HG03439 (cell line): ENCODE data around the gene CCDC174.

Experiments used
- ATAC-seq: cut with Tn5 transposase; IDR thresholded peaks from one replicate; pipeline ENCODE4 v1.9.1; 2021; ENCODE audit warnings: mild to moderate bottlenecking, moderate library complexity; ENCODE audit not compliant: unreplicated experiment

Gene CCDC174

DNA sequence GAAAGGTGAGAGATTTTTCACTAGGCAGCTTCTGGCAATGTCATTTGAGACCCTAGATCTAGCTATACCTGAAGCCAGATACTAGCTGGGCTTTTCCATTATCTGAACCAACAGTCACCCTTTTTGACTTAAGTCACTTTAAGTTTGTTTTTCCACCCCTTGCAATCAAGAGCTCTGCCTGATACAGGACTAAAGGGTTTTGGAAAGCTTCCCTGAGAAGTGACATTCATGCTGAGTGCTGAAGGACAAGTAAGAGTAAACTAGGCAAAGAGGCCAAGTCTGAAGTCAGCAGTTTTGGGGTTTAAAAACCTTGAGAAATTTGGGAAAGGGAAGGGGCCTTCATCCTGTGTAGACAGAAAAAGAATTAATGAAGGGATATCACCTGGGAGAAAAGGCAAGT is 27.1 kb upstream of the CCDC174 start:
- ATAC-seq = no peak

DNA sequence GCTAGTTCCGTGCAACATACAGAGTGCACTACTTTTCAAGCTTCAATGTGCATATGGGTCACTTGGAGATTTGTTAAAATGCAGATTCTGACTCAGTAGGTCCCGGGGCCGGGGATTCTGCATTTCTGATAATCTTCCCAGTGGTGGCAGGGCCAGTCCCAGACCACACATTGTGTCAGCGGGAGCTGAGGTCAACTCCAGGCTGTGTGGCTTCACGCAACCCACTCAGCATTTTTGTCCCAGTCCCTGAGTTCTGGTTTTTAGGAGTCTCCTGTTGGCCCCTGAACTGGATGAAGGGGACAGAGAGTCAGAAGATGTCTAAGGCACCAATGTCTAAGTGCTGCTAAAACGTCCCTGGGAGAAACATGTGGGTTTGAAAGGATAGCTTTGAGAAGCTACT is 26.1 kb upstream of the CCDC174 start:
- ATAC-seq = no peak

DNA sequence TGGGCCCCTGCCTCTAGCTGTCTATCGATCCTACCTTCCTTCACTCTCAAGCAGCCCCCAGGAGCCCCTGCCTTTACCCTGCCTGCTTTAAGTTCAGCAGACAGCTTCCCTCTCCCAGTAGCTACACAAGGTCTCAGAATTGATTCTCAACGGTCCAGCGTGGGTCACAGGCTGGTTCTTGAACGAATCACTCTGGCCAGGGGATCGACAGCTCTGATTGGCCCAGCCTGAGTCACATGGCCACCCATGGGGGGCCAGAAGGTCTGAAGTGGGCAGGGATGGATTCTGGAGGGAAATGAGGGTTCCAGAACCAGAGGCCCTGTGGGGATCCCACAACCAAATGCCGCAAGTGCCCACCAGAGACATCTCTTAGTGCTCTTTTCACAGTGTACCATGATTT is 23.7 kb upstream of the CCDC174 start:
- ATAC-seq = no peak

DNA sequence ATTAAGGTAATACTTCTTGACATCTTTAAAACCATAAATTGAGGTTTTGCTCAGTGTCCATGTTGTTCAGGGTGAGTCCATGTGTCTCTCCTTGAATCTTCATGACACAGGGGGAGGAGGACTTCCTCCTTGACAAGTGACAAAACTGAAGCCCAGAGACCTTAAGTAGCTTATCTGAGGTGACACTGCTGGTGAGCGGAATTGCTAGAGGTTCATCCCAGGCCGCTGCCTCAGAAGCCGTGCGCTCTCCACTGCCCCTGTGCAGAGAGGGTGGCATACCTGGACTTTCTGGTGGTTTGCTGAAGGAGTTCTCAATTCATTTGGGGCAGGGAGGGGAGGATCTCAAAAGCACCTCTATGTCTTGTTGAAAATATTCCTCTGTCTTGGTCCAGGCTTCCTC is 23.2 kb upstream of the CCDC174 start:
- ATAC-seq = no peak

DNA sequence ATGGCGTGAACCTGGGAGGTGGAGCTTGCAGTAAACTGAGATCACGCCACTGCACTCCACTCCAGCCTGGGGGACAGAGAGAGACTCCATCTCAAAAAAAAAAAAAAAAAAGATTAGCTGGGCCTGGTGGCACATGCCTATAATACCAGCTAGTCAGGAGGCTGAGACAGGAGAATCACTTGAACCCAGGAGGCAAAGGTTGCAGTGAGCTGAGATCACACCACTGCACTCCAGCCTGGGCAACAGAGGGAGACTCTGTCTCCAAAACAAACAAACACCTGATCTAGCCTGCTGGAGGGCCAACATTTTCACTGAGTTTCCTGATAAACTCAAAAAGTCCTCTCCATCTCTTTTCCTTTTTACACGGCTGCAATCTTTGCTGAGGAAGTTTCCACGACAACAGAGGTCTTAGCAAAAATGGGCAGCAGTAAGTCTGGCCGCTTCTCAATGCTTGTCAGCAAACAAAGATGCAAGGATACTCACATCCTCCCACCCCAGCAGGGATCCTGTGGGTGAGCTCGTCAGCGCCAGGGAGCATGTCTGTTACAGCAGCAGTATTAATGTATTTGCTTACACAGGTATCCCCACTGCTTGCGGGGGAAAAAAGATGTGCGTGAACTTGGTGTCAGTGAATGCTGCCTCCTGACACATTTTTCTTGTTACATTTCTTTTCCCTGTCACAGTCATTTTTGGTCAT is 21.0 kb upstream of the CCDC174 start:
- no peak for ATAC-seq

DNA sequence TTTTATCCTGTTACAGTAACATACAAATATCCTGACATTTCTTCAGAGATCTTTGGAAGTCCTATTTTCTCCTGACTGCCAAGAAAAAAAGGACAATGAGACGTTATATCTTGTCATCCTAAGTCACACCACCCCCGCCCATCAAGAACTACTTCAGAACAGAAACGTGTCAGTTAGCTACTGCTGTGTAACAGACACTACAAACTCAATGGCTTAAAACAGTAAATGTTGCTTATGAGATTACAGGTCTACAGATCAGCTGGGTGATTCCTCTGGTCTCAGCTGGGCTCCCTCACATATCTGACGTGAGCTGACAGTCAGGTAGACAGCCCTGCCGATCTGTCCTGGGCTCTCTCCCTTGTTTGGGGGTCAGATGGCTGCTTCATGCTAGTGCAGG is 20.5 kb upstream of the CCDC174 start:
- no peak for ATAC-seq

DNA sequence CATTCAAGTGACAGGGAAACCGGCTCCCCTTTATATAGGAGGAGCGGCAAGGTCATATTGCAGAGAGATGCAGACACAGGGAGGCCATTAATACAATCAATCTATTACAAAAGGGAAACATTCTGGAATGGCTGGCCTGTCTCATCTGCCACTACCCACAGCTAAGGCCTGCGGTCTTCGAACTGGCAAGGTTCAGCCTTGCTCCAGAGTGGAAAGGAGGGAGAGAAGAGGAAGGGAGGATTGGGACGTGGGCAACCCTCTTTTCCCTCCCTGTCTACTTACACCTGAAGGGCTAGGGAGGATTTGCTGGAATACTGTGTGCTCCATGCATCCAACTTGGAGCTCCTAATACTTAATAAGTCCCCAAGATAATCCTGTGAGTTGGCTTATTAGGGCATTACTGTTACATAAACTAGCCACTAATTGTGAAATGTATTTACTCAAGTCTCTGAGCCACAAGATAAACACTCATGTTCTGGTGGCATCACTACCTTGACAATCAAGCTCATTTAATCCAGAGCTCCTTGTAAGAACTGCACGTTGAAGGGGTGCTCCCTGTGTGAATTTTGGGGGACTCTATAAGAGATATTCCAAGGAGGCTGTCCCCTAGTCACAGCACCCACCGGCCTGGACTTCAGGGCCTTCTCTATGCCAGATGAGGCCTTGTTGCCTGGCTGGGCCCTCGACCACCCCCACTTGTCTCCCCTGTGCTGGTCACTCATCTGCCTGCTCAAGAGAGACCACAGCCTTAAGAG is 19.7 kb upstream of the CCDC174 start:
- no peak for ATAC-seq

DNA sequence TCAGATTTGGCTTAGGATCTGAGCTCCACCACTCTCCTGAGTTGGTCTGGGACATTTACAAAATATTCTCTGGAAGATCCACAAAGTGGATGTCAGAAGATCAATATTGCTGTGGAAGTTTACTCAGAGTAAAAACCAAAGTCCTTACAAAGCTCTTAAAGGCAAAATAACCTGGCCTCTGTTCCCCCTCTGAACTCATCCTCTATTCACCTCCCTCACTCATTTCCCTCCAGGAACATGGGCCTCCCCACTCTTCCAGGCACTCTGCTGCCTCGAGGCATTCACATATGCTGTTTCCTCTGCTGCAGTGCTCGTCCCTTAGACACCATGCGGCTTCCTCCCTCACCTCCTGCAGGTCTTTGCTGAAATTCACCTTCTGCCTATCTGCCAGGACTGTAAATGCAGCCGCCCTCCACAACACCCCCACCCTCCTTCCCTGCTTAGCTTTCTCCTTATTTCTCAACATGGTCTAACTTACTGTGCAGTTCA is 19.1 kb upstream of the CCDC174 start:
- no peak for ATAC-seq

DNA sequence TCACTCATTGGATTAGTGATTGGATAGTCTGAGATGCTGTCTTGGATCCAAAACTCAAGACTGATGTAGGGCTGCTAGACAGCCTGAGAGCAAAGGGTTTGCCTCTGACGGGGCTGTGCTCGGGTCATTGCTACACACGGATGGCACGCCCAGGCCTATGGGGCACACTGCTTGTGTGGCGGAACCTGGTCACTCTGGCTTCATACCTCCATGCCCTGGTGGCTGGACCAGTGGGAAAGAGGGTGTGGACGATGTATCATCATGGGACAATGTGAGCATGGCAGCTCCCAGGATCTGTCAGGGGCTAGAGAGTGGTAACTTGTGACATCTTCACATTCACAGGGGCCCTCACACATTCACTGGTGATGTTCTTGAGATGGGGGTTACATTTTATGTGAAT is 18.1 kb upstream of the CCDC174 start:
- no peak for ATAC-seq

DNA sequence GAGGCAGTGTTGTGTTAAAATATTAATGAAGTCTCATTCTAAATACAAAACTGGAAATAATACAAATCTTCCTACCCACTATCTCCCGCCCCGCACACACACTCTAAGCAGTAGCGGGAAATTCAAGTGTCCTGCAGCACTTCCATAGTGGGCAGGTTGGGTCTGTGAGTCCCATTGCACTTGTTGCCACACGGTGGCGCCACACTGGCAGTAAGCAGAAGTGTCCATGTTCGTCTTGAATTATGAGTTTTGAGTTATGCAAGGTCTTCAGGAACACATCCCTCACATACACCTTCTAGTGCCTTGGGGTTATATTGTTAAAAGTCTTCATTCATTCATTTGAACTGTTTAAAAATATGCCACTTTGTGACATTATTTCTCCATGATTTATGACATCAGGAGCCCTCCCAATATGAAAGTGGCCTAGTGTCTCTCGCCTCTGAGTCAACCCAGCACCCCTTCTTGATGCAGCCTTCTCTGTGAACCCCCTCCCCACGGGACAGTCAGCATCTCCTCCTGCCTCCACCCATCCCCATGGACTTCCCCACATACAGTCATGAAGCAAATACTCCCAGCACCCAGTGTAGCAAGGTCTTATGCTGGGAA is 17.6 kb upstream of the CCDC174 start:
- no peak for ATAC-seq

DNA sequence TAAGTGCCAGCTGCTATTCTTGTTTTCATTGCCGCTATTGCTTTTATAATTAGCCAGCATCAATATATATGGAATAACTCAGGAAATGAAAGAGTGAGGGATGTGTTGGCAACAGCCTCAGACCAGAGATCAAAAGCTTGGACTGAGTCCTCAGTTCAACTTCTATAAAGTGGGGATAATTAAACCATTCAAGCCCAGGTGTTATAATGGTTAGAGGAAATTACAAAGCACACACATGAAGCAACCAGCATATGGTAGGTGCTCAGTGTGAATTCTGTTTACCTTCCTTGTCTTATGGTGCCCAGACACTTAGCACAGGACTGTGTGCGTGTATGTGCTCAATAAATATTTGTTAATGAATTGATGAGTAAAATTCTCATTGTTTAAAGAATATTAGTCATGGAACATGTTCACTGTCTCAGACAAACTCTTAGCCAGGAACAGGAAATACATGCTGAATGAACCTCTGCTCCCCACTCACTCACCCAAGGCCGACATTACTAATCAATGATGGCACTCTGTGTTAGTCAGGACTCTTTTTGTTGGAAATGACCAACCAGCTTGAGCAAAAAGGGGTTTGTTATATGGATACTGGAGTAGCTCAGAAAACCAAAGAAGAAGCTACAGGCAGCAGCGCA is 16.7 kb upstream of the CCDC174 start:
- ATAC-seq = no peak

DNA sequence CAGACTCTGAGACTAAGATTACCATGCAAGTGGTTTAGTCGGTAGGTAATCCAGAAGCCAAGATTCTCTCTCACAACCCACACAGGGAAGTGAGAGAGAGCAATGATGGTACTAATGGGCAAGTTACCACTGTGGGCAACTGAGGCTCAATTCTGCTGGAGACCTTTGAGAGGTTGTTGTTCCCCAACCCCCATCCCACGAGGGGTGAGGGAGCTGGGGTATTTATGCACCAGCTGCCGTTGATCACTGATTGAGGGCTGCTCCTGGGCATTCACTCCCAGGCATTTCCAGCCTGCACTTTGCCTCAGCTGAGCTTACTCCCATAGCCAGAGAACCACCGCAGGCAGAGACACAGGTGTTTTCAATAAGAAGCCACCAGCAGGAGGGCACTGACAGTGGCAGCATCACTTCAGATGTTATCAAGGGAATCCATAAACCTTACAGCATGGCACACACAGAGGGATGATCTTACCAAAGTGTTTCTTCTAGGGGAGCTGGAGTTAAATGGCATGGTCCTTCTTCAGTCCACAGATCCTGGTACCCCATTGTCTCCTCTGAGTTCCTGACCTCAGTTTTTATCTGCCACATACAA is 15.0 kb upstream of the CCDC174 start:
- ATAC-seq = no peak

DNA sequence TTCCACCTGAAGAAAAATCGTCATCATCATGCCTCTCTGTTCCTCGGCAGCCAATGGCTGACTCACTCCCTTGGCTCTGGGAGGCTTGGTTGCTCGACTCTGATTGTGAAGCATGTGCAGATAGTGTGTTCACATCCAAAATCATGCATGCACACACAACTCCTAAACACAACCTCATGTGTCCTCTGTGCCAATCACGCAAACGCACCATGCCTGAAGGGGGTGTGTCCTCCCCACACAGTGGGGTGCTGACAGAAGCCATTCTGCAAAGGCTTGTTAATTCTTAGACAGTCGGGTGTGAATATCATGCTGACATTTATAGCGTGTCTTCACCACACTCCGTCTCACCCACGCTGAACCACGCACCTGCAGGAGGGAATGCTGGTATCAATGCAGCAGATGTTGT is 11.4 kb upstream of the CCDC174 start:
- no peak for ATAC-seq

DNA sequence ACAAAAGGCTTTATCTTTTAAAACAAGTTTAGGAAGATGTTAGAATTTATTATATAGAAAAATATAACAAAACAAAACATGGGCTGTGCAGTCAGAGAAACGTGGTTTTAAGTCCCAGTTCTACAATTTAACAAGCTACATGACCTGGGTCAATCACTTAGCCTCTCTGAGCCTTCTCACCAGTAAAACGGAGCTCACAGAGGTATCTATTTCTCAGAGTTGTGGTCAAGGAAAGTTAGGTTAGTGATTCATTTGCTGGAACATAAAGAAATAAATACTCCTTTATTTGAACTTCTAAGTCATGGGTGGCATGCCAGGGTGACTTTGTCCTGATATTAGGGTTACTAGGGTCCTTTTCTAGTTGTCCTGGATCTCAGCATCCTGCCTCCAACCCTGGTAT is 10.8 kb upstream of the CCDC174 start:
- ATAC-seq = no peak

DNA sequence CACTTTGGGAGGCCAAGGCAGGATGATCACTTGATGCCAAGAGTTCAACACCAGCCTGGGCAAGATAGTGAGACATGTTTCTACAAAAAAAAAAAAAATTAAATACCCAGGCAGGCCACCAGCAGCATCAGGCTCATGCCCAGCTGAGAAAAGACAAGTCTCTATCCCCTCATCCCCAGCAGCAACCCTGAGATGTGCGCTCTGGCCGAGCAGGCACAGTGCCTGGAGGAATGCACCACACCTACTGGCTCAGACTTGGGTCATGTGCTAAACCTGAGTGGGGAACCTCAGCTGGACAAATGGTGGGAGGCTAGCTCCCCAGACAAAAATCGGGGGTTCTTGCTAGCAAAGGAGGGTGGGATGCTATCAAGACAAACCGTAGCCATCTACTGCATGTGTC is 10.2 kb upstream of the CCDC174 start:
- no peak for ATAC-seq

DNA sequence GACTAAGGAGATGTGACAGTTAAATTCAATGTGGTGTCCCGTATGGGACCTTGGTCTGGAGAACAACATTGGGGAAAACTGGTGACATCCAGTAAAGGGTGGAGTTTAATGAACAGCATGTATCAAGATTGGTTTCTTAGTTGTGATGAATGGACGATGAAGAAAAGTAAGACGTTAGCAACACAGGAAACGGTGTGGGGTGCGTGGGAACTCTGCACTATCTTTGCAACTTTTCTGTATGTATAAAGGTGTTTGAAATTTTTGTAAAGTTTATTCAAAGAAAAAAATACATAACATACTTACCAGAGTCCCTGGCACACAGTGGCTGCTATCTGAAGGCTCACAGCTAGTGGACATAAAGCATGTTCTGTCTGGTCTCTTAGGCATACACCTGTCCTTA is 6.1 kb upstream of the CCDC174 start:
- ATAC-seq = no peak

DNA sequence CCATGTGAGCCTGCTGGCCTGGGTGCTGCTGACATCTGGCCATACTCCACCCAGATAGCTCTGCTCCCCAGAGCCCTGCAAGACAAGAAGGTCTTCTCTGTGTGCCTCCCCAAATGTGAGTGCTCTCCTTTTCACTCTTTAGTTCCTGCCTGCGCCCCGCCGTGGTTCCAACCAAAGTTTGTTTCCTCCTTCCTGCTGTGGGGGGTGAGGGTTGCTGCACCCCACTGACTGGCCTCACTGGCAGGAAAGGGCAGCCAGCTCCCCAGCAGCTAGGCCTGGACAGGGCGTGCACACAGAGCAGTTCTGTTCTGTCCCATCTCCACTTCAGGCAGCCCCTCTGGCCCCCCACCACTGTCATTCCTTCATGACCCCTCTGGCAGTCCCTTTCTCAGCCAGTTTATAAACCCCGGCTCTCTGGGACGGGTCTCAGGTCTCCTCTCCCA is 5.4 kb upstream of the CCDC174 start:
- ATAC-seq = no peak

DNA sequence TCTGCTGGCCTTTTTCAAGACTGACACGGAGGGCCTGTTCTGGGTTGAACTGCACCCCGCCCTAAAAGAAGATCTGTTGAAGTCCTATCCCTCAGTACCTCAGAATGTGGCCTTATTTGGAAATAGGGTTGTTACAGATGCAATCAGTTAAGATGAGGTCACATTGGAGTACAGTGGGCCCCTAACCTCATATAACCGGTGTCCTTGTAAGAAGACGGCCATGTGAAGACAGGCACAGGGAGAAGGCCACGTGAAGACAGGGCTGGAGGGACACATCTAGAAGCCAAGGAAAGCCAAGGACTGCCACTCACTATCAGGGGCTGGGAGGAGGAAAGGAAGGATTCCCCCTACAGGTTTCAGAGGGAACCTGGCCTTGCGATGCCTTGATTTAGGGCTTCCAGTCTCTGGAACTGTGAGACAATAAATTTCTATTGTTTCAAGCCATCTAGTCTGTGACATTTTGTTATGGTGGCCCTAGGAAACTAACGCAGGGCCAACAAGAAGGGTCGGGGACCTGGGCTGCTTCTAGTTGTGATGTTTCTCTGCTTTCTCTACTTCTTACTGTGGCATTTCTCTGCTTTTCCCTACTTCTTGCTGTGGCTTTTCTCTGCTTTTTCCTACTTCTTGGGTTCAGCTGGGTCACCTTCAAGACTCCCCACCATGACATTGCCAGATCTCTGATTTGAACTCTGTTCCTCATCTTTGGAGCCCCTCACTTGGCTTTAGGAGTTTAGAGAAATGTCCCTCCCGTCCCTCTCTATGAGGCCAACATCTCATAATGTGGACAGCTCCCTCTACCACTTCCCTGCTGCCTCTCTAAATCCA is 4.8 kb upstream of the CCDC174 start:
- no peak for ATAC-seq

DNA sequence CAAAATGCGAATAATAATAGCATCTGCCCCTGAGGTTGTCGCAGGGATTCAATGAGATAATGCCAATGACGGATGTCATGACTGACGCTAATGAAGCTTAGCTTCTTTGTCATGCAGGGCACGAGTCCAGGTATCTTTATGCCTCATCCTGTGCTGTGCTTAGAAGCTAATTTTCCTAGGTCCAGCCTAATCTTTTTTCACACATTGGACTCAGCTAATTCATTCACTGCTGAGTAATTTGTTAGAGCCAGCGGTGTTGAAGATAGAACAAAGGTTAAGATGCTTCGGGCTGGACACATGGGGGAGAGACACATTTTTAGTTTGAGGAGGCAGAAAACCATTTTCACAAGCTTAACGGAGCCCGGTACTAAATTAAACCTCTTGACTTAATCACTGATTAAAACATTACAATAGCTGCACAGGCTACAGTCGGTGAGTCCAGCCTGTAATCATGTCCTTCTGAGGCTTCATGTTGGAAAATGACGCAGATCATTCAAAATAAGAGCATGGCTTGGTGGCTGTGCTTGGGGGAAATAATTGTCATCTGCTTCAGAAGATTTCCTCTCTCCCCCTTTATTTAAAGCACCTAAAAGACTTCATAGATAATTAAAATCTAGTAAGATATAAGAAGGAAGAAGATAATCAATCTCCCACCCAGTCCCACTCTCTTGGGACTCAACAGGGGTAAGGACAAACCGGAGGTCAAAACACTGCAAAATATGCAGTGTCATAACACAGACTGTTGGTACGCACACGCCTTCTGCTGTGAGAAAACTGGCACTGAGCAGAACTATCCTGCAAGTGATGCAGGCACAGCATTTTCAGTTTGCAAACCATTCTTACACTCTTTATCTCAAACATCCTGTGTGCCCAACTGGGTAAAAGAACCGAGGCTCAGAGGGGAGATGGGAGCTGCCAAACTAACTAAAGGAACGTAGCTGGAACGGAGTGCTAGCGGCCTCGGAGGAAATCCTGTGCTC is 3.3 kb upstream of the CCDC174 start:
- ATAC-seq = no peak
